ENCODE measurements around the gene SH2D4B. TPM values are rescaled to one million over a fixed set of nuclear protein-coding genes. Genes with fewer than 3 reads are reported as not detected.

SH2D4B gene
- polyA plus RNA-seq, 1 donor from 2014 or later: 1.4 TPM

DNA sequence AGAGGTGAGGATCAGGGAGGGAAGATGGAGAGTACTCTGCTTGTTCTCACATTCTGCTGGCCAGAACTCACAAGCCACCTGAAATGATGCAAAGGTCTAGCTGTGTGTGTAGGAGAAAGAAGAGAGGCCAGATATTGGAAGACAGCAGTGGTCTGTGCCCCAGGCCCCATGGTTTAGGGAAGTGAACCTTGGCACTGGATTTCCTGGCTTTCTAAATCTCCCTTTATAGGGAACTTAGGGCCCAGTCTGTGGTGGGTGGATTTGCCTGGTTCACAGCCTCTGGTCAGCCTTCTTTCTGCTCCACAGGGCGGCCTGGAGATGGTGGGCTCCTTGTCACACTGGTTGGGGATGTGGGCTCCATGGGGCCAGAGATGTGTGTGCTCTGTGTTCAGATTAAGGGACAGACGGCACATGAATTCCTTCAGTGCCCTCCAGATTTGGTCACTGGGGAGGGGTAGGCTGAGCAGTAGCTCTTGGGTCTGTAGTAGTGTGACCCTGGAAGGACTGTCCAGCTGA lies 9.5 kb upstream of the SH2D4B start:
- H3K79me2 ChIP-seq (replicated peaks; ENCODE audit: insufficient read depth, low read length): no peaks in the 10 kb centered on the region
- TF ChIP-seq POLR2AphosphoS5 (IDR thresholded peaks at IDR 0.05): no peak
- no peak for TF ChIP-seq EZH2 (IDR thresholded peaks at IDR 0.05; ENCODE audit: borderline replicate concordance, insufficient read depth, low read length, poor library complexity, severe bottlenecking)
- TF ChIP-seq, protein P1, sequence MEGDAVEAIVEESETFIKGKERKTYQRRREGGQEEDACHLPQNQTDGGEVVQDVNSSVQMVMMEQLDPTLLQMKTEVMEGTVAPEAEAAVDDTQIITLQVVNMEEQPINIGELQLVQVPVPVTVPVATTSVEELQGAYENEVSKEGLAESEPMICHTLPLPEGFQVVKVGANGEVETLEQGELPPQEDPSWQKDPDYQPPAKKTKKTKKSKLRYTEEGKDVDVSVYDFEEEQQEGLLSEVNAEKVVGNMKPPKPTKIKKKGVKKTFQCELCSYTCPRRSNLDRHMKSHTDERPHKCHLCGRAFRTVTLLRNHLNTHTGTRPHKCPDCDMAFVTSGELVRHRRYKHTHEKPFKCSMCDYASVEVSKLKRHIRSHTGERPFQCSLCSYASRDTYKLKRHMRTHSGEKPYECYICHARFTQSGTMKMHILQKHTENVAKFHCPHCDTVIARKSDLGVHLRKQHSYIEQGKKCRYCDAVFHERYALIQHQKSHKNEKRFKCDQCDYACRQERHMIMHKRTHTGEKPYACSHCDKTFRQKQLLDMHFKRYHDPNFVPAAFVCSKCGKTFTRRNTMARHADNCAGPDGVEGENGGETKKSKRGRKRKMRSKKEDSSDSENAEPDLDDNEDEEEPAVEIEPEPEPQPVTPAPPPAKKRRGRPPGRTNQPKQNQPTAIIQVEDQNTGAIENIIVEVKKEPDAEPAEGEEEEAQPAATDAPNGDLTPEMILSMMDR (IDR thresholded peaks at IDR 0.05; ENCODE audit: poor library complexity, severe bottlenecking): no peak
- TF ChIP-seq, protein P2, sequence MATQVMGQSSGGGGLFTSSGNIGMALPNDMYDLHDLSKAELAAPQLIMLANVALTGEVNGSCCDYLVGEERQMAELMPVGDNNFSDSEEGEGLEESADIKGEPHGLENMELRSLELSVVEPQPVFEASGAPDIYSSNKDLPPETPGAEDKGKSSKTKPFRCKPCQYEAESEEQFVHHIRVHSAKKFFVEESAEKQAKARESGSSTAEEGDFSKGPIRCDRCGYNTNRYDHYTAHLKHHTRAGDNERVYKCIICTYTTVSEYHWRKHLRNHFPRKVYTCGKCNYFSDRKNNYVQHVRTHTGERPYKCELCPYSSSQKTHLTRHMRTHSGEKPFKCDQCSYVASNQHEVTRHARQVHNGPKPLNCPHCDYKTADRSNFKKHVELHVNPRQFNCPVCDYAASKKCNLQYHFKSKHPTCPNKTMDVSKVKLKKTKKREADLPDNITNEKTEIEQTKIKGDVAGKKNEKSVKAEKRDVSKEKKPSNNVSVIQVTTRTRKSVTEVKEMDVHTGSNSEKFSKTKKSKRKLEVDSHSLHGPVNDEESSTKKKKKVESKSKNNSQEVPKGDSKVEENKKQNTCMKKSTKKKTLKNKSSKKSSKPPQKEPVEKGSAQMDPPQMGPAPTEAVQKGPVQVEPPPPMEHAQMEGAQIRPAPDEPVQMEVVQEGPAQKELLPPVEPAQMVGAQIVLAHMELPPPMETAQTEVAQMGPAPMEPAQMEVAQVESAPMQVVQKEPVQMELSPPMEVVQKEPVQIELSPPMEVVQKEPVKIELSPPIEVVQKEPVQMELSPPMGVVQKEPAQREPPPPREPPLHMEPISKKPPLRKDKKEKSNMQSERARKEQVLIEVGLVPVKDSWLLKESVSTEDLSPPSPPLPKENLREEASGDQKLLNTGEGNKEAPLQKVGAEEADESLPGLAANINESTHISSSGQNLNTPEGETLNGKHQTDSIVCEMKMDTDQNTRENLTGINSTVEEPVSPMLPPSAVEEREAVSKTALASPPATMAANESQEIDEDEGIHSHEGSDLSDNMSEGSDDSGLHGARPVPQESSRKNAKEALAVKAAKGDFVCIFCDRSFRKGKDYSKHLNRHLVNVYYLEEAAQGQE (IDR thresholded peaks at IDR 0.05; ENCODE audit: borderline replicate concordance): no peak
- no peak for TF ChIP-seq TAF1 (IDR thresholded peaks at IDR 0.05; ENCODE audit: low read depth)
- no peak for TF ChIP-seq MXI1 (conservative IDR thresholded peaks at IDR 0.05; ENCODE audit: poor library complexity, severe bottlenecking)
- no peak for TF ChIP-seq SMC3 (conservative IDR thresholded peaks at IDR 0.05; ENCODE audit: poor library complexity)
- no peak for TF ChIP-seq RAD21 (conservative IDR thresholded peaks at IDR 0.05)
- no peaks in the 10 kb centered on the region for H3K27me3 ChIP-seq (ENCODE audit: insufficient read depth, low read depth, low read length)
- H3K27ac ChIP-seq (ENCODE audit: low read length): no peak overlapping the region
- H3F3A ChIP-seq (ENCODE audit: insufficient read depth, low read length, poor library complexity, severe bottlenecking): no peaks in the 10 kb centered on the region
- no peak overlapping the region for H3K9ac ChIP-seq (ENCODE audit: low read length)
- no peaks in the 10 kb centered on the region for H4K20me1 ChIP-seq (ENCODE audit: insufficient read depth)
- no peak overlapping the region for H3K4me3 ChIP-seq (ENCODE audit: low read length)
- peaks cover 3% of the 10 kb centered on the region for H3K36me3 ChIP-seq (ENCODE audit: insufficient read depth, low read length)
- H3K9me3 ChIP-seq (ENCODE audit: low read length): no peaks in the 10 kb centered on the region
- H3K9me2 ChIP-seq (ENCODE audit: insufficient read depth, low read length): no peaks in the 10 kb centered on the region
- H2AFZ ChIP-seq (ENCODE audit: low read depth, low read length): no peak overlapping the region
- no peak overlapping the region for H3K4me2 ChIP-seq (ENCODE audit: low read length)

- Histone ChIP-seq H3K4me2 (ENCODE audit: low read length) (no peak overlapping the region), H3K79me2 (replicated peaks; ENCODE audit: insufficient read depth, low read length) (no peaks in the 10 kb centered on the region), H3K9ac (ENCODE audit: low read length) (no peak overlapping the region), H2AFZ (ENCODE audit: low read depth, low read length) (no peak overlapping the region), H3K9me3 (ENCODE audit: low read length) (no peaks in the 10 kb centered on the region), H3K4me3 (ENCODE audit: low read length) (no peak overlapping the region), H3K27me3 (ENCODE audit: insufficient read depth, low read depth, low read length) (no peaks in the 10 kb centered on the region), H3K9me2 (ENCODE audit: insufficient read depth, low read length) (no peaks in the 10 kb centered on the region), H4K20me1 (ENCODE audit: insufficient read depth) (no peaks in the 10 kb centered on the region), H3K27ac (ENCODE audit: low read length) (no peak overlapping the region), H3K36me3 (ENCODE audit: insufficient read depth, low read length) (peaks cover 3% of the 10 kb centered on the region), H3F3A (ENCODE audit: insufficient read depth, low read length, poor library complexity, severe bottlenecking) (no peaks in the 10 kb centered on the region)
- TF ChIP-seq SMC3 (conservative IDR thresholded peaks at IDR 0.05; ENCODE audit: poor library complexity) (no peak), EZH2 (IDR thresholded peaks at IDR 0.05; ENCODE audit: borderline replicate concordance, insufficient read depth, low read length, poor library complexity, severe bottlenecking) (no peak), POLR2AphosphoS5 (IDR thresholded peaks at IDR 0.05) (no peak), RAD21 (conservative IDR thresholded peaks at IDR 0.05) (no peak), TAF1 (IDR thresholded peaks at IDR 0.05; ENCODE audit: low read depth) (no peak), MXI1 (conservative IDR thresholded peaks at IDR 0.05; ENCODE audit: poor library complexity, severe bottlenecking) (no peak), EP300 (conservative IDR thresholded peaks at IDR 0.05; ENCODE audit: poor library complexity, severe bottlenecking) (no peak)
- TF ChIP-seq, protein P1 (IDR thresholded peaks at IDR 0.05; ENCODE audit: poor library complexity, severe bottlenecking): no peak
- TF ChIP-seq, protein P2 (IDR thresholded peaks at IDR 0.05; ENCODE audit: borderline replicate concordance): no peak
Observed at GRCh38 chr10:80528901-80529300, 8.8 kb upstream of the SH2D4B start.
